MM.1S (cell line): ENCODE results near the gene PDGFA.

ENCODE experiments used
- EZH2 ChIP-seq: fragments of 300-600 bp; sonication (generic); optimal IDR thresholded peaks from 2 replicates; pipeline ENCODE3; 2017; ENCODE audit warnings: low read depth, mild to moderate bottlenecking, antibody characterized with exemption, low read length, mixed read lengths
- EZH2phosphoT487 ChIP-seq: fragments of 300-600 bp; sonication (generic); IDR thresholded peaks from 2 replicates; pipeline ENCODE4 v1.6.1; 2018; ENCODE audit warnings: antibody characterized with exemption, low read length
- TF ChIP-seq, protein P1 (sequence below): fragments of 300-600 bp; sonication (generic); IDR thresholded peaks from 2 replicates; pipeline ENCODE4 v1.5.1; 2016; ENCODE audit warnings: antibody characterized with exemption, low read length, mixed read lengths

- TF ChIP-seq, protein P1, sequence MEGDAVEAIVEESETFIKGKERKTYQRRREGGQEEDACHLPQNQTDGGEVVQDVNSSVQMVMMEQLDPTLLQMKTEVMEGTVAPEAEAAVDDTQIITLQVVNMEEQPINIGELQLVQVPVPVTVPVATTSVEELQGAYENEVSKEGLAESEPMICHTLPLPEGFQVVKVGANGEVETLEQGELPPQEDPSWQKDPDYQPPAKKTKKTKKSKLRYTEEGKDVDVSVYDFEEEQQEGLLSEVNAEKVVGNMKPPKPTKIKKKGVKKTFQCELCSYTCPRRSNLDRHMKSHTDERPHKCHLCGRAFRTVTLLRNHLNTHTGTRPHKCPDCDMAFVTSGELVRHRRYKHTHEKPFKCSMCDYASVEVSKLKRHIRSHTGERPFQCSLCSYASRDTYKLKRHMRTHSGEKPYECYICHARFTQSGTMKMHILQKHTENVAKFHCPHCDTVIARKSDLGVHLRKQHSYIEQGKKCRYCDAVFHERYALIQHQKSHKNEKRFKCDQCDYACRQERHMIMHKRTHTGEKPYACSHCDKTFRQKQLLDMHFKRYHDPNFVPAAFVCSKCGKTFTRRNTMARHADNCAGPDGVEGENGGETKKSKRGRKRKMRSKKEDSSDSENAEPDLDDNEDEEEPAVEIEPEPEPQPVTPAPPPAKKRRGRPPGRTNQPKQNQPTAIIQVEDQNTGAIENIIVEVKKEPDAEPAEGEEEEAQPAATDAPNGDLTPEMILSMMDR = no peak
- TF ChIP-seq EZH2 (no peak), EZH2phosphoT487 (no peak)
Observed at GRCh38 chr7:455110-455928, 64.3 kb downstream of the PDGFA start.
